COLO829 (cell line): ENCODE data around the gene MRGPRD.

Source experiments
- DNase-seq: peaks from one replicate; pipeline ENCODE4 v3.0.0; 2012; ENCODE audit warnings: low spot score

MRGPRD gene

GRCh38 chr11:68968306-68969250 lies 12.2 kb downstream of the MRGPRD start:
- DNase-seq, result no peak

GRCh38 chr11:68966894-68967780 lies 13.6 kb downstream of the MRGPRD start:
- no peak for DNase-seq

GRCh38 chr11:68965901-68966853 lies 14.6 kb downstream of the MRGPRD start:
- DNase-seq, result no peak

GRCh38 chr11:68963779-68964178 lies 17.0 kb downstream of the MRGPRD start:
- DNase-seq, result no peak

GRCh38 chr11:68962527-68963250 lies 18.1 kb downstream of the MRGPRD start:
- no peak for DNase-seq

GRCh38 chr11:68961245-68961644 lies 19.5 kb downstream of the MRGPRD start:
- no peak for DNase-seq

GRCh38 chr11:68960294-68961071 lies 20.3 kb downstream of the MRGPRD start:
- no peak for DNase-seq

- no peak for DNase-seq
Measured at GRCh38 chr11:68959465-68960293, 21.1 kb downstream of the MRGPRD start.

GRCh38 chr11:68958211-68958610 lies 22.6 kb downstream of the MRGPRD start:
- no peak for DNase-seq

GRCh38 chr11:68956547-68957254 lies 24.1 kb downstream of the MRGPRD start:
- DNase-seq, result no peak

GRCh38 chr11:68956142-68956541 lies 24.6 kb downstream of the MRGPRD start:
- no peak for DNase-seq

- no peak for DNase-seq
Measured at GRCh38 chr11:68955607-68955958, 25.2 kb downstream of the MRGPRD start.

GRCh38 chr11:68954836-68955606 lies 25.8 kb downstream of the MRGPRD start:
- no peak for DNase-seq

GRCh38 chr11:68950762-68951161 lies 30.0 kb downstream of the MRGPRD start:
- no peak for DNase-seq

- no peak for DNase-seq
Measured at GRCh38 chr11:68950270-68950669, 30.5 kb downstream of the MRGPRD start.

- no peak for DNase-seq
Measured at GRCh38 chr11:68948935-68949334, 31.9 kb downstream of the MRGPRD start.

GRCh38 chr11:68948496-68948895 lies 32.3 kb downstream of the MRGPRD start:
- no peak for DNase-seq

GRCh38 chr11:68947151-68947550 lies 33.6 kb downstream of the MRGPRD start:
- DNase-seq, result no peak
